Activated naive CD4-positive, alpha-beta T cell treated with anti-CD3 and anti-CD28 coated beads, Interleukin-2, amount 50 U/mL, for 72 hours (primary cell): Measurements from ENCODE around the gene RAD51B. TPM values are rescaled to one million over a fixed set of nuclear protein-coding genes. Genes with fewer than 3 reads are reported as not detected.
"Not testable (repeated sequence)": the region's sequence is repeated elsewhere in the genome, so short reads cannot be mapped to it uniquely, and the experiment has no call there.

Experiments used
- ATAC-seq, 2 donors: fragments of 150-1000 bp; cut with Tn5 transposase; 2 replicates each; pipeline ENCODE4 v1.10.0; 2021; ENCODE audit warnings: mild to moderate bottlenecking in 2 of 2, moderate library complexity in 2 of 2
- DNase-seq, 2 donors: peaks; one replicate each; pipeline ENCODE4 v3.0.0; 2021 to 2022; ENCODE audit warnings: low spot score in 2 of 2
- H3K27ac Mint-ChIP-seq, 2 donors: one replicate each; pipeline ENCODE4 v1.8.0; 2022; ENCODE audit warnings: mild to moderate bottlenecking in 2 of 2, mixed read lengths in 2 of 2
- H3K36me3 Mint-ChIP-seq, 2 donors: one replicate each; pipeline ENCODE4 v1.8.0; 2022; ENCODE audit warnings: mixed read lengths in 2 of 2
- H3K9me3 Mint-ChIP-seq, 2 donors: one replicate each; pipeline ENCODE4 v1.8.0; 2022; ENCODE audit warnings: mixed read lengths in 2 of 2
- total RNA-seq, 2 donors: library from RNA; stranded (reverse); gene quantifications; one replicate each; pipeline ENCODE4 v1.2.3, GENCODE V29; 2022

Gene RAD51B
- total RNA-seq, 2 donors from 2014 or later, result 36.5 to 53.0 TPM

DNA sequence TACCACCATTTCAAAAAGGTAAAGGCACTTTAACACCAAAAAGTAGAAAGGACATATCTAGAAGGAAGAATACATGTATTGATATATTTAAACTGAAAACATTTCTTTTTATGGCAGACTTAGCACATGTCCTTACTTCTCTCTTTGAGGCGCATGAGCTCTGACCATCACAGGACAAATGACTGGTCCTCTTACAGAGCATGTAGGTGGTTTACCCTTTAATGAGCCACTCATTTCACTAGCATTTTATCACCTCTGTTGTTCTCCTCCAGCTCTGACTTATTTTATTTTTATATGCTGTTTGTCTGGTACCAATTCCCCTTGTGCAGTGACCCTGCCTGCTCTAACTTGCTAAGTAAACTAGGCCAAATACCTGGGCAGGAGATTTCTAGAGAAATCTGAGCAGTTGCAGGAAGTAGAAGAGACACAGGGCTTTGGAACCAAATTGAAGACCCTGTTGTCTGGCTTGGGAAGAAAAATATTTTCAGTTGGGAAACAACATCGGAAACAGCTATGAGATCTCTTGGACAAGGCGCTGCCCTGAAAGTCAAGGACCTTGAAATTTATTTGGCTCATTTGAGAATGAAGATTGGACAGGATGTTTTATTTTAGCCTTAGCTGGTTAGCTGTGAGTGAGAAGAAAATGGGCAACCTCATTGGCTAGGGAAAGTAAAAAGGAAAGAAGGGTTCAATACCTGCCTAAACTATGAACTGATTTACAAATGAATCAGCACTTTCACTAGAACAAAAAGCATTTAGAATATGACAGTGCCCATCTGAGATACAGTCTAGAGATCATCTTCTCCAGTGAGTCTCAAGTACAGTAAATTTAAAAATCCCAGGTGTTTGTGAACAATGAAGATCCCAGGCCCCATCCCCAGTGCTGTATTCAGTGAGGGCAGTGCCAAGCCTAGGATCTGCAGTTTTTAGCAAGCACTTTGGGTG lies 598.9 kb downstream of the RAD51B start:
- H3K9me3 Mint-ChIP-seq, result peaks cover 0 to 5% of the 10 kb centered on the region in 2 donors
- ATAC-seq, result no peak
- no peaks in the 10 kb centered on the region for H3K36me3 Mint-ChIP-seq
- no peak overlapping the region for H3K27ac Mint-ChIP-seq
- no peak for DNase-seq

DNA sequence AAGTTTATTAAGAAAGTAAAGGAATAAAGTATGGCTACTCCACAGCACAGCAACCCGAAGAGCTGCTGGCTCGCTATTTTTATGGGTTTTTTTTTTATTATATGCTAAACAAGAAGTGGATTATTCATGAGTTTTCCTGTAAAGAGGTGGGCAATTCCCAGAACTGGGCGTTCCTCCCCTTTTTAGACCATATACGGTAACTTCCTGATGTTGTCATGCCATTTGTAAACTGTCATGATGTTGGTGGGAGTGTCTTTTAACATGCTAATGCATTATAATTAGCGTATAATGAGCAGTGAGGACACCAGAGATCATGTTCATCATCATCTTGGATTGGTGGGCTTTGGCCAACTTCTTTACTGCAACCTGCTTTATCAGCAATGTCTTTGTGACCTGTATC lies 600.8 kb downstream of the RAD51B start:
- ATAC-seq (no peak), DNase-seq (no peak)
- Mint-ChIP-seq H3K9me3 (peaks cover 0 to 5% of the 10 kb centered on the region in 2 donors), H3K27ac (no peak overlapping the region), H3K36me3 (no peaks in the 10 kb centered on the region)

DNA sequence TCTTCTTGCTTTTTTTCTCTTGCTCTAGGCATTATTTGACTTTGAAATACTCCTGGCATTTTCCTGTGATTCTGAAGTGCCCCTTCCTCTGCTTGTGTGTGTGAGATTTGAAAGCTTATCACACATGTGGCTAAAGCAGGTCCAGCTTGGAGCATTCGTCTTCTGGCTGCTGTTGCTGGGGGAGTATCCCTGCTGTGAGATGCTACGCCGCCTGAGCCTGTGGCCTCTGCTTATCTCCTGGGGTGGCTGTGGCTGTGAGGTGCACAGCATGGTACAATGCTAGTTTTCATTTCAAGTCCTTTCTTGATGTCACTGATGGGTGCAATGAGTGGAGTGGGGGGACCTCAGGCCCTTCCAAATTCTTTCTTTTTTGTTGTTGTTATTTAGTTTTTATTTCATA lies 601.5 kb downstream of the RAD51B start:
- ATAC-seq (no peak), DNase-seq (no peak)
- Mint-ChIP-seq H3K36me3 (no peaks in the 10 kb centered on the region), H3K9me3 (peaks cover 0 to 5% of the 10 kb centered on the region in 2 donors), H3K27ac (no peak overlapping the region)

DNA sequence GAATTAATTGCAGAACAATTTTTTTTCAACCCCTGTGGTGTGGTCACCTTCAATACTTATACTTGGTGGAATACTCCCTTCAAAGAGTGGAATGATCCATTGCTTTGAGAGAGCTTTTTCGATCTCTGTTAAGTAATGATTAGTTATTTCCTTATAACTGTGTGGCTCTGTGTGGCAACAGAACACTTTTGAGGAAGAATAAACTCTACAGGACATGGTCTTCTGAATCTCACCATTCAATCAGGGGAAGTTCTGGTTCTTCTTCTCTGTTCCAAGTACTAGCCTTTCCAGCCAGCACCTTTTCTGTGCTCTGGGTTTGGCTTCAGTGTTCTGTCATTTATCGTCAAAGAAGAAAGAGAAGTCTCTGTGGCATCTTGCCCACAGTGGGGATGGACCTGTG lies 604.1 kb downstream of the RAD51B start:
- H3K27ac Mint-ChIP-seq, result no peak overlapping the region
- H3K36me3 Mint-ChIP-seq, result no peaks in the 10 kb centered on the region
- peaks cover 5% of the 10 kb centered on the region in 2 donors for H3K9me3 Mint-ChIP-seq
- ATAC-seq (no peak), DNase-seq (no peak)

DNA sequence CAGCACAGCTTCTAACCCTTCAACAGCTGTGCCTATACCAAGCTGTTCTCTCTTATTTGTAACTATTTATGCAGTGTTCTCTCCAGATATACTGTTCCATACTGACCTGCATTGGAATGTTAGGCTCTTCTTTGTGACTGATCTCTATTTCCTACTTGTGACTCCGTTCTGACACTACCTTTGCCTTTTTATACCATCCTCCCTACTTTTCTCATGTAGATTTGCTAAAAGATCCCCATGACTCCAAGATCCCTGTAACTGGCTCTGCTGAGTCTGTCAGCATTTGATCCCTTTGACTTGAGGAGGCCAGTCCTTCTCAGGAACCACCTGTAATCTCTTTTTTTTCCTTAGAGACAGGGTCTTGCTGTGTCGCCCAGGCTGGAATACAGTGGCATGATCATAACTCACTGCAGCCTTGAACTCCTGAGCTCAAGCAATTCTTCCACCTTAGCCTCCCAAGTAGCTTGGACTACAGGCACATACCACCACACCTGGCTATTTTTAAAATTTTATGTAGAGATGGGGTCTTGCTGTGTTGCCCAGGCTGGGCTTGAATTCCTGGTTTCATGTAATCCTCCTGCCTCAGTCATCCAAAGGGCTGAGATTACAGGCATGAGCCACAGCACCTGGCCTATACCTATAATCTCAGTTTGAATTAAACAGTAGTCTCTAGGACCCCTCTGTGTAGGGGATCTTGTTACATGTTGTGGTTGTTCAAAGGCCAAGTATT lies 605.0 kb downstream of the RAD51B start:
- DNase-seq, result no peak
- H3K27ac Mint-ChIP-seq, result no peak overlapping the region
- H3K9me3 Mint-ChIP-seq, result peaks cover 3 to 7% of the 10 kb centered on the region in 2 donors
- peaks cover 0 to 7% of the 10 kb centered on the region in 2 donors for H3K36me3 Mint-ChIP-seq
- no peak for ATAC-seq

GRCh38 chr14:68426661-68427549 lies 607.3 kb downstream of the RAD51B start:
- ATAC-seq, result no peak
- Mint-ChIP-seq H3K9me3 (peaks cover 2 to 8% of the 10 kb centered on the region in 2 donors), H3K27ac (no peak overlapping the region), H3K36me3 (peaks cover 0 to 14% of the 10 kb centered on the region in 2 donors)
- no peak for DNase-seq

GRCh38 chr14:68427550-68427890 lies 607.9 kb downstream of the RAD51B start:
- DNase-seq (no peak), ATAC-seq (no peak)
- Mint-ChIP-seq H3K9me3 (peaks cover 2 to 8% of the 10 kb centered on the region in 2 donors), H3K27ac (no peak overlapping the region), H3K36me3 (peaks cover 0 to 14% of the 10 kb centered on the region in 2 donors)

GRCh38 chr14:68428900-68429299 lies 609.3 kb downstream of the RAD51B start:
- not testable (repeated sequence) for H3K27ac Mint-ChIP-seq, ATAC-seq, H3K9me3 Mint-ChIP-seq, DNase-seq
- peaks cover 0 to 14% of the 10 kb centered on the region in 2 donors for H3K36me3 Mint-ChIP-seq

DNA sequence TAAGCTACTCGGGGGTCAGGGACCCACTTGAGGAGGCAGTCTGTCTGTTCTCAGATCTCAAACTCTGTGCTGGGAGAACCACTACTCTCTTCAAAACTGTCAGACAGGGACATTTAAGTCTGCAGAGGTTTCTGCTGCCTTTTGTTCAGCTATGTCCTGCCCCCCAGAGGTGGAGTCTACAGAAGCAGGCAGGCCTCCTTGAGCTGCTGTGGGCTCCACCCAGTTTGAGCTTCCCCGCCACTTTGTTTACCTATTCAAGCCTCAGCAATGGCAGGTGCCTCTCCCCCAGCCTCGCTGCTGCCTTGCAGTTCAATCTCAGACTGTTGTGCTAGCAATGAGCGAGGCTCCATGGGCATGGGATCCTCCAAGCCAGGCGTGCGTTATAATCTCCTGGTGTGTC lies 614.6 kb downstream of the RAD51B start:
- not testable (repeated sequence) for ATAC-seq, H3K27ac Mint-ChIP-seq, DNase-seq
- Mint-ChIP-seq H3K9me3 (peaks cover 6 to 25% of the 10 kb centered on the region in 2 donors), H3K36me3 (peaks cover 0 to 19% of the 10 kb centered on the region in 2 donors)

DNA sequence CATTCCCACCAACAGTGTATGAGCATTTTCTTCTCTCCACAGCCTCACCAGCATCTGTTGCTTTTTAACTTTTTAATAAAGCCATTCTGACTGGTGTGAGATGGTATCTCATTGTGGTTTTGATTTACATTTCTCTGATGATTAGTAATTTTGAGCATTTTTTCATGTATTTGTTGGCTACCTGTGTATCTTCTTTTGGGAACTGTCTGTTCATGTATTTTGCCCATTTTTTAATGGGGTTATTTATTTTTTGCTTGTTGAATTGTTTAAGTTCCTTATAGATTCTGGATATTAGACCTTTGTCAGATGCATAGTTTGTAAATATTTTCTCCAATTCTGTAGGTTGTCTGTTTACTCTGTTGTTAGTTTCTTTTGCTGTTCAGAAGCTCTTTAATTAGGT lies 616.1 kb downstream of the RAD51B start:
- H3K27ac Mint-ChIP-seq, H3K36me3 Mint-ChIP-seq, DNase-seq, ATAC-seq: not testable (repeated sequence)
- H3K9me3 Mint-ChIP-seq, result peaks cover 6 to 25% of the 10 kb centered on the region in 2 donors

DNA sequence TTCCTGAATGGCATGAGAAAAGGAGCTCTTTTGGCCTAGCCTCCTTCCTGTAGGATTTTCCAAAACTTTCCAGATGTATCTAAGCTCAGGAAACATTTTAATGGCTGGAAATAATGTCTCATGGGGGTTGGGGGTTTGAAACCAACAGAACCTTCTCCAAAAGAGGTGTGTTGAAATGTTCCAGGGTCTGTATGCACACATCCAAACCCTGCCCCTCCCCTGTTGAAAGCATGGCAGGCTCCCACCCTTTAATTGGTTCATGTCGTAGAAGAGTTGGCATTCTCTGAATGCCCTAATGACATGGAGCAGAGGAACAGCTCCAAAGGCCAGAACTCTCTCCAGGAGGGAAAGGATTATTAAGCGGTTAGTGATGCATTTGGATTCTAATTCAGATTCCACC lies 620.1 kb downstream of the RAD51B start:
- Mint-ChIP-seq H3K27ac (no peak overlapping the region), H3K9me3 (peaks cover 6 to 30% of the 10 kb centered on the region in 2 donors), H3K36me3 (peaks cover 0 to 8% of the 10 kb centered on the region in 2 donors)
- no peak for DNase-seq
- no peak for ATAC-seq

DNA sequence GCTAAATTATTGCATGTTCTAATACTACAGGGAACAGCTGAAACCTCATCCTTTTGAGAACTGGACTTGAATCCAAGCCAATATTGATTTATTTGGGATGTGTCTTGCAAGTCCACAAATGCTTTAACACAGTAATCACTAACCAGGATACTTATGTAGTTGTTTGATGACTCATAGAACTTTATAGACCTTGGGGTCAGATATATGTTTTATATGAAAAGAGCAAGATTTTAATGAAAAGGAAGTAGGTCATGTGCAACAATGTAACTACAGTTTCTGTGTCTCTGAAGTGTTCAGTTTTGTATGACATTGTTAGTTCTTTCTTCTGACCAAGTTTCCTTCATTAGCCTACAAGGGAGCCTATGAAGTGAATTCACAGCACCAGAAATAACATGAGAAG lies 621.2 kb downstream of the RAD51B start:
- no peak for ATAC-seq
- Mint-ChIP-seq H3K36me3 (peaks cover 0 to 4% of the 10 kb centered on the region in 2 donors), H3K27ac (no peak overlapping the region), H3K9me3 (peaks cover 6 to 28% of the 10 kb centered on the region in 2 donors)
- DNase-seq, result no peak

GRCh38 chr14:68441542-68441941 lies 622.0 kb downstream of the RAD51B start:
- no peak for ATAC-seq
- Mint-ChIP-seq H3K9me3 (peaks cover 2 to 20% of the 10 kb centered on the region in 2 donors), H3K27ac (no peak overlapping the region), H3K36me3 (no peaks in the 10 kb centered on the region)
- no peak for DNase-seq

DNA sequence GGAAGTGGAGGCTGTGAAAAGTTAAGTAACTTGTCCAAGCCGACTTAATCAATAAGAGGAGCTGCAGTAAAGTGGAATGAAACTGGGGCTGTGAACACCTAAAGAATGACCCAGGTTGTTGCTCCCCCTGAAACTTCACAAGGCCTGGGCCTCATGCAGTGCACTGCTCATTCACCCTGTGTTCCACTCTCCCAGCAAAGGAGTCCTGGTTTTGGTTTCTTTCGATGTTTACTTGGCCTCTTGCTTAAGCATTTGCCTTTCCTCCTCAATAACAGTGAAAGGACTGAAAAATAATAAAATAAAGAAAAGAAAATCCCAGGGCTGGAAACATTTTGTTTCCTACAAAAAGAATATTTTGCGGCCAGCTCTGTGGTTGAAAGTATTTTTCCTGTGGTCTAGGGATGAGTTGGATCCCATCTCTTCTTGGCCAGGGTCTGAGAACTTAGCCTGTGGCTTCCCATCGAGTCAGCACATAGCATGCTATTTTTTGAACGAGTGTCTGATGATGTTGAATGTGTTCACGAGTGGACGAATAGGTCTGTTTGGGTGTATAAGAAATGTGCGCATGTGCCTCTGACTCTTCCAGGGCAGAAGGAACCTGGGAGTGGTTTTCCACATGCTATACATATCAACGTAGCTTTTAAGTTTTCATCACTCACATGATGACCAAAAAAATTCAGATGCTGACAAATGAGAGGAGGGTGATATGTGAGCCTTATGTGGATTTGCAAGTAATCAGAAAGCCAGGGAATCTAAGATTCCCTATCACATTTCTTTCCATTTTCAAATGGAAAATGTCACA lies 623.5 kb downstream of the RAD51B start:
- Mint-ChIP-seq H3K27ac (no peak overlapping the region), H3K36me3 (no peaks in the 10 kb centered on the region), H3K9me3 (peaks cover 0 to 11% of the 10 kb centered on the region in 2 donors)
- DNase-seq (no peak), ATAC-seq (no peak)

GRCh38 chr14:68444449-68445168 lies 625.0 kb downstream of the RAD51B start:
- Mint-ChIP-seq H3K9me3 (peaks cover 0 to 5% of the 10 kb centered on the region in 2 donors), H3K27ac (no peak overlapping the region), H3K36me3 (no peaks in the 10 kb centered on the region)
- ATAC-seq, result no peak
- DNase-seq, result no peak
